Measurements from ENCODE around the gene FAM72C. TPM values are rescaled to one million over a fixed set of nuclear protein-coding genes. Genes with fewer than 3 reads are reported as not detected.
A peak's percentile ranks its signal among the peaks of the same experiment; 100 is the strongest.
"Not testable (repeated sequence)": the region's sequence is repeated elsewhere in the genome, so short reads cannot be mapped to it uniquely, and the experiment has no call there.

The FAM72C gene
- total RNA-seq, 1 donor from 2014 or later = 2.7 TPM

DNA sequence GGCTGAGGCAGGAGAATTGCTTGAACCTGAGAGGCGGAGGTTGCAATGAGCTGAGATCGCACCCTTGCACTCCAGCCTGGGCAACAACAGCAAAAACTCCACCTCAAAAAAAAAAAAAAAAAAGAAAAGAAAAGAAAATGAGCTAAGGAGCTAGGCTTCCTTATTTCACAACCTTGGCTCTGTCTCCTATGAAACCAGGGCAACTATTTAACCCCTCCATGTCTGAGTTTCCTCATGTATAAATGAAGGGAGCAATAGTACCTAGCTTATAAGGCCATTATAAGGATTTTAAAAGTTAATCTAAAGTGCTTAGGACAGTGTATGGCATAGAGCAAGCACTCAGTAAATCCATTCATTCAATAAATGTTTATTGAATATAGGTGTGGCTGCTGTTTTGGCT is 32.9 kb downstream of the FAM72C start:
- DNase-seq (ENCODE audit: low read depth) = not testable (repeated sequence)

DNA sequence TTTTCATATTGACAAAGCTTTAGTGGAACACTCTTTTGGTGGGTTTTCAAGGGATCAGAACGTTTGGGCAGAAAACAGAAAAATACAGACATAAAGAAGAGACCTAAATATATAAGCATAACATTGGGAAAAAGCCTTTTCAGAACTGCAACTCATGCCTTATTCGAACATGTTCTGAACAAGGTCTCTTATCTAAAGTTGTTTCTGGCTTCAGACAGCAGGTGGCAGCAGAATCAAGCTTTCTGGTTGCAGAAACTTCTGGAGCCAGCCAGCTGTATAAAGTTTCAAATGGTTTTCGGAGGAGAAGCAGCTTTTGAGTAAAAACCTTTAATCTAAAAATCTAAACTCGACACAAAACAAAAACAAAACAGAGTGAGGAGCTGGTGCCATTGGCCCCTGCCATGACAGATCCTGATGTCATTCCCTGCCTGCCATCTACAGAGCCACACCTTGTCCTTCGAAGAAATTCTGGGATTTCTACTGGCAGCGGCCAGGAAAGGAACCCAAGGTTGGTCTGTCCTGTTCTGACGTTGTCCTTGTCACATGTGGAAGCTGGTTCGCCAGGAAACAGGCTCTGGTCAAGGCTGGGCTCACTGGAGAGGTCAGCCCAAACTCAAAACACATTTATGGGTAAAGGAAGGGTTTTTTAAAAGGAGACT is 35.2 kb downstream of the FAM72C start:
- DNase-seq (ENCODE audit: low read depth); H3K4me3 ChIP-seq (ENCODE audit: low read depth, low read length): not testable (repeated sequence)
- TF ChIP-seq, protein P1, sequence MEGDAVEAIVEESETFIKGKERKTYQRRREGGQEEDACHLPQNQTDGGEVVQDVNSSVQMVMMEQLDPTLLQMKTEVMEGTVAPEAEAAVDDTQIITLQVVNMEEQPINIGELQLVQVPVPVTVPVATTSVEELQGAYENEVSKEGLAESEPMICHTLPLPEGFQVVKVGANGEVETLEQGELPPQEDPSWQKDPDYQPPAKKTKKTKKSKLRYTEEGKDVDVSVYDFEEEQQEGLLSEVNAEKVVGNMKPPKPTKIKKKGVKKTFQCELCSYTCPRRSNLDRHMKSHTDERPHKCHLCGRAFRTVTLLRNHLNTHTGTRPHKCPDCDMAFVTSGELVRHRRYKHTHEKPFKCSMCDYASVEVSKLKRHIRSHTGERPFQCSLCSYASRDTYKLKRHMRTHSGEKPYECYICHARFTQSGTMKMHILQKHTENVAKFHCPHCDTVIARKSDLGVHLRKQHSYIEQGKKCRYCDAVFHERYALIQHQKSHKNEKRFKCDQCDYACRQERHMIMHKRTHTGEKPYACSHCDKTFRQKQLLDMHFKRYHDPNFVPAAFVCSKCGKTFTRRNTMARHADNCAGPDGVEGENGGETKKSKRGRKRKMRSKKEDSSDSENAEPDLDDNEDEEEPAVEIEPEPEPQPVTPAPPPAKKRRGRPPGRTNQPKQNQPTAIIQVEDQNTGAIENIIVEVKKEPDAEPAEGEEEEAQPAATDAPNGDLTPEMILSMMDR (conservative IDR thresholded peaks at IDR 0.05; ENCODE audit: low read depth, low read length) = peak; percentile 36

More for the DNA sequence above, 32.9 kb downstream of the FAM72C start:
- H3K4me3 ChIP-seq (ENCODE audit: low read depth, low read length) = not testable (repeated sequence)

DNA sequence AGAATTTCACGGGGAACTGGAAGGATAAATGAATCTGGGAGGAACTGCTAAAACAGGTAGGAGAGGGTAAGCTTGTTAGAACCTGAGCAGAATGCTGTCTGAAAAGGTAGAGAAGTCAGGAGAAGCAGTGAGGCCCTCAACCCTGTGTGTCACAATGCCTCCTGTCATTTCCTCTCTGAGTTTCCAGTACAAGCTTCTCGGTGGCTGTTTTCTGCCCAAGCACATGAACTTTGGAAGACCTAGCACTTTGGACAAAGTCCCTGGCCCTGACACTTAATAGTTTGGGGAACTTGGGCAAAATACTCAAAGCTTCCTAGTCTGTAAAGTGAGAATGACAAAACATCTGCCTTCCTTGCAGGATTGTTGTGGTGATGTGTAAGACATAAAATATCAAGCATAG is 52.7 kb downstream of the FAM72C start:
- not testable (repeated sequence) for DNase-seq (ENCODE audit: low read depth); H3K4me3 ChIP-seq (ENCODE audit: low read depth, low read length)

DNA sequence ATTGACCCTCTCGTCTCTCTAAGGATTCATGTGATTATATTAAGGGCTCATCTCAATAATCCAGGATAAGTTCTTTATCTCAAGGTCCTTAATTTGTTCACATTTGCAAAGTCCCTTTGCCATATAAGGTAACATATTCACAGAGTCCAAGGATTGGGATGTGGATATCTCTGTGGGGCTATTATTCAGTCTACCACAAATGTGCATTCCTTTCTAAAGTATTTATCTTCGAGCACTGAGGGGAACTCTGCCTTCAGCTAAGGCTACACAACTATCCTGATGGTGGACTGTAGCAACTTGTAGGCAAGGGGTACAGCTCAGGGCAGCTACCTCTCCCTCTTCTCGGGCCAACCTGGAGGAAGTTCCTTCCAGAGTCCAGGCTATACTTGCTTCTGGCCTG is 53.2 kb downstream of the FAM72C start:
- H3K4me3 ChIP-seq (ENCODE audit: low read depth, low read length); DNase-seq (ENCODE audit: low read depth): not testable (repeated sequence)

DNA sequence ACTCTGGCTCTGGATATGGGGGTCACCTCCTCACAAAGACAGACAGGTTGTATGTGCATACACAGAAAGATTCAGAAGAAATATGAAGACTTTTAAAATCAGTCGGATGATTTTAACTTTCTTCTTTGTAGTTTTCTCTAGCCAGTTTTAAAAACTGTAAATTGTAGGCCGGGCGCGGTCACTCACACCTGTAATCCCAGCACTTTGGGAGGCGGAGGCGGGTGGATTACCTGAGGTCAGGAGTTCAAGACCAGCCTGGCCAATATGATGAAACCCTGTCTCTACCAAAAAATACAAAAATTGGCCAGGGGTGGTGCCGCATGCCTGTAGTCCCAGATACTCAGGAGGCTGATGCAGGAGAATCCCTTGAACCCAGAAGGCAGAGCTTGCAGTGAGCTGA is 58.1 kb downstream of the FAM72C start:
- H3K4me3 ChIP-seq (ENCODE audit: low read depth, low read length); DNase-seq (ENCODE audit: low read depth): not testable (repeated sequence)
